OCI-LY1 (cell line): Measurements from ENCODE around the gene SEMA5A.

Source experiments
- EZH2 ChIP-seq: fragments of 200-600 bp; sonication (generic), shearing (Covaris generic); IDR thresholded peaks from 2 replicates; pipeline ENCODE4 v1.8.0; 2017; ENCODE audit warnings: borderline replicate concordance, mixed run types, mild to moderate bottlenecking, antibody characterized with exemption, low read length, moderate library complexity, mixed read lengths
- TF ChIP-seq, protein P1 (sequence below): fragments of 200-600 bp; sonication (generic), shearing (Covaris generic); IDR thresholded peaks from 2 replicates; pipeline ENCODE4 v1.5.1; 2017; ENCODE audit warnings: mild to moderate bottlenecking, antibody characterized with exemption, low read length, moderate library complexity, mixed read lengths

DNA sequence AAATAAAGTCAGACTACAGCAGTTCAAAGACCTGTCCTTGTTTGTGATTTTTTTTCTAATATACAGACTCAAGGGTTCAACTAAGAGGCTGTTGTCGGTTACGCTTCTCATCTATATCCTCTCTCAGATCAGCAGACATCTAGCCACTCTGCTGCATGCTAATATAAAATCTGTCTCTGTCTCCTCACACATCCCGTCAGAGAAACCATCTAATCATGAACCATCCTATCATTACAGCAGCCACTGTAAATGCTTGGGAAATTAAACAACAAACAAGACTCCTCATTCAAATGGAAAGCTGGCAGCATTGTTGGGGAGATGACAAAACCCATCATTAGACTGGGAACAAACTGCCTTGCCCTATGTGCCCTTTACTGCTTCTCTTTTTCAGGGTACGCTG, 94.8 kb downstream of the SEMA5A start:
- TF ChIP-seq, protein P1, sequence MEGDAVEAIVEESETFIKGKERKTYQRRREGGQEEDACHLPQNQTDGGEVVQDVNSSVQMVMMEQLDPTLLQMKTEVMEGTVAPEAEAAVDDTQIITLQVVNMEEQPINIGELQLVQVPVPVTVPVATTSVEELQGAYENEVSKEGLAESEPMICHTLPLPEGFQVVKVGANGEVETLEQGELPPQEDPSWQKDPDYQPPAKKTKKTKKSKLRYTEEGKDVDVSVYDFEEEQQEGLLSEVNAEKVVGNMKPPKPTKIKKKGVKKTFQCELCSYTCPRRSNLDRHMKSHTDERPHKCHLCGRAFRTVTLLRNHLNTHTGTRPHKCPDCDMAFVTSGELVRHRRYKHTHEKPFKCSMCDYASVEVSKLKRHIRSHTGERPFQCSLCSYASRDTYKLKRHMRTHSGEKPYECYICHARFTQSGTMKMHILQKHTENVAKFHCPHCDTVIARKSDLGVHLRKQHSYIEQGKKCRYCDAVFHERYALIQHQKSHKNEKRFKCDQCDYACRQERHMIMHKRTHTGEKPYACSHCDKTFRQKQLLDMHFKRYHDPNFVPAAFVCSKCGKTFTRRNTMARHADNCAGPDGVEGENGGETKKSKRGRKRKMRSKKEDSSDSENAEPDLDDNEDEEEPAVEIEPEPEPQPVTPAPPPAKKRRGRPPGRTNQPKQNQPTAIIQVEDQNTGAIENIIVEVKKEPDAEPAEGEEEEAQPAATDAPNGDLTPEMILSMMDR, result no peak
- no peak for TF ChIP-seq EZH2
